Colon (tissue), 2 donors: ENCODE measurements around the gene SPG7.

Experiments
- FAIRE-seq: peaks from 2 replicates; lab custom pipeline; 2012; peaks lifted over from hg19 to GRCh38; lab: Jason Lieb, UNC
- donor health status: control.
- donor health status: control.

The SPG7 gene

GRCh38 chr16:89600956-89601355 is 92.8 kb downstream of the SPG7 start:
- FAIRE-seq, result no peak

GRCh38 chr16:89601906-89602272 is 93.7 kb downstream of the SPG7 start:
- FAIRE-seq, result no peak

GRCh38 chr16:89602273-89602951 is 94.2 kb downstream of the SPG7 start:
- no peak for FAIRE-seq

GRCh38 chr16:89602952-89603590 is 94.9 kb downstream of the SPG7 start:
- FAIRE-seq, result no peak

GRCh38 chr16:89604764-89605163 is 96.6 kb downstream of the SPG7 start:
- FAIRE-seq, result no peak

GRCh38 chr16:89605186-89605970 is 97.2 kb downstream of the SPG7 start:
- no peak for FAIRE-seq

- no peak for FAIRE-seq
Observed at GRCh38 chr16:89606006-89606405, 97.8 kb downstream of the SPG7 start.
